Ishikawa (cell line): ENCODE results near the gene RAD51B.

Experiments
- CEBPB ChIP-seq: IDR thresholded peaks from 2 replicates; pipeline ENCODE4 v1.6.1; 2012
- EGR1 ChIP-seq: IDR thresholded peaks from 2 replicates; pipeline ENCODE4 v1.6.1; 2012
- EP300 ChIP-seq: IDR thresholded peaks from 2 replicates; pipeline ENCODE4 v1.6.1; 2012; ENCODE audit warnings: borderline replicate concordance
- RAD21 ChIP-seq: IDR thresholded peaks from 2 replicates; pipeline ENCODE4 v1.6.1; 2012; ENCODE audit warnings: low read depth
- REST ChIP-seq: IDR thresholded peaks from 2 replicates; pipeline ENCODE4 v1.6.1; 2012; ENCODE audit warnings: low read depth, mild to moderate bottlenecking
- TCF12 ChIP-seq: IDR thresholded peaks from 2 replicates; pipeline ENCODE4 v1.6.1; 2012; ENCODE audit warnings: low read depth
- TEAD4 ChIP-seq: IDR thresholded peaks from 2 replicates; pipeline ENCODE4 v1.6.1; 2012
- YY1 ChIP-seq: IDR thresholded peaks from 2 replicates; pipeline ENCODE4 v1.6.1; 2012; ENCODE audit warnings: low read depth
- TF ChIP-seq, protein P1 (sequence below): IDR thresholded peaks from 2 replicates; pipeline ENCODE4 v1.6.1; 2012
- TF ChIP-seq, protein P2 (sequence below): IDR thresholded peaks from 2 replicates; pipeline ENCODE4 v1.6.1; 2012

DNA sequence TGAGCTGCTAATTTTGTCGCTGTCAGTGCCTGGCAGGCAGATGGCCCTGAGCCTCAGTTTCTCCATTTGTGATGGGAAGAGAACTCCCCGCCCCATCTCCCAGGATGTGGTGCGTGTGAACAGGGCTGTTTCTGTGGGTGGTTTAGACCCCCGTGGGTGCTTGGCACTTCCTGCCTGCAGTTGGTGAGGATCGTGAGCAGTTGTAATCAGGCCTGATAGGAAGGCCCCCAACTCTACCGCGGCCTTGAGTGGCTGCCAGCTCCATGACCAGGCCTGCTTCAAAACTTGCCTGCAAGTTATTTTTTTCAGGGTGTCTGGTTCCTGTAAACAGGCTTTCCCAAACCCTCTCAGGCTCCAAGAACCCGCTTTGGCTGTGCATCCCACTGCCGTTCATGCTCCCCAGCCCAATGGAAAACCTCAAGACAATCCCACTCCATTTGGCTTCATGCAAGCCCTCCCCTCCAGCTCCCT lies 834.9 kb downstream of the RAD51B start:
- TF ChIP-seq REST (no peak), CEBPB (no peak), YY1 (no peak), EGR1 (no peak), RAD21 (no peak), TCF12 (no peak), EP300 (no peak), TEAD4 (no peak)
- TF ChIP-seq, protein P1, sequence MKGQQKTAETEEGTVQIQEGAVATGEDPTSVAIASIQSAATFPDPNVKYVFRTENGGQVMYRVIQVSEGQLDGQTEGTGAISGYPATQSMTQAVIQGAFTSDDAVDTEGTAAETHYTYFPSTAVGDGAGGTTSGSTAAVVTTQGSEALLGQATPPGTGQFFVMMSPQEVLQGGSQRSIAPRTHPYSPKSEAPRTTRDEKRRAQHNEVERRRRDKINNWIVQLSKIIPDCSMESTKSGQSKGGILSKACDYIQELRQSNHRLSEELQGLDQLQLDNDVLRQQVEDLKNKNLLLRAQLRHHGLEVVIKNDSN, result no peak
- TF ChIP-seq, protein P2, sequence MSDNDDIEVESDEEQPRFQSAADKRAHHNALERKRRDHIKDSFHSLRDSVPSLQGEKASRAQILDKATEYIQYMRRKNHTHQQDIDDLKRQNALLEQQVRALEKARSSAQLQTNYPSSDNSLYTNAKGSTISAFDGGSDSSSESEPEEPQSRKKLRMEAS, result no peak
